Kidney epithelial cell (primary cell): ENCODE data around the gene HOXA4. TPM values are rescaled to one million over a fixed set of nuclear protein-coding genes. Genes with fewer than 3 reads are reported as not detected.
A peak's percentile ranks its signal among the peaks of the same experiment; 100 is the strongest.

Experiments used
- DNase-seq: peaks from one replicate; pipeline ENCODE4 v3.0.0-alpha.2; 2010; ENCODE audit warnings: low read depth
- H3K27me3 ChIP-seq: 2 replicates; pipeline ENCODE4 v1.6.0; 2011; ENCODE audit warnings: low read length; ENCODE audit not compliant: control insufficient read depth, insufficient read depth
- H3K36me3 ChIP-seq: 2 replicates; pipeline ENCODE4 v1.5.1; 2011; ENCODE audit warnings: low read length; ENCODE audit not compliant: control insufficient read depth, insufficient read depth
- H3K4me3 ChIP-seq: 2 replicates; pipeline ENCODE4 v1.5.1; 2011; ENCODE audit warnings: low read depth, mild to moderate bottlenecking, control low read depth, low read length
- CTCF ChIP-seq: IDR thresholded peaks from 2 replicates; pipeline ENCODE4 v1.5.1; 2011; ENCODE audit warnings: mild to moderate bottlenecking, moderate library complexity, low read length, control low read depth, inconsistent platforms; ENCODE audit not compliant: insufficient read depth, poor library complexity, severe bottlenecking
- total RNA-seq: library from RNA; depleted of rRNA; stranded (reverse); fragments of >200 nt; gene quantifications from 2 replicates; pipeline ENCODE4 v1.2.3, GENCODE V29; 2015

HOXA4 gene
- total RNA-seq, 1 donor from 2014 or later: 7.4 TPM

- Histone ChIP-seq H3K36me3 (peaks cover 1% of the 10 kb centered on the region), H3K27me3 (no peaks in the 10 kb centered on the region), H3K4me3 (peak overlapping the region; percentile 72)
- no peak for DNase-seq
- TF ChIP-seq CTCF: no peak
These were observed 46.6 kb upstream of the HOXA4 start for GRCh38 chr7:27176962-27177794.

GRCh38 chr7:27176524-27176845 is 45.9 kb upstream of the HOXA4 start:
- H3K36me3 ChIP-seq: peaks cover 1% of the 10 kb centered on the region
- no peak for TF ChIP-seq CTCF
- H3K27me3 ChIP-seq: no peaks in the 10 kb centered on the region
- H3K4me3 ChIP-seq: peak overlapping the region; percentile 72
- no peak for DNase-seq

GRCh38 chr7:27175626-27176523 is 45.3 kb upstream of the HOXA4 start:
- Histone ChIP-seq H3K4me3 (peak overlapping the region; percentile 72), H3K36me3 (peaks cover 1% of the 10 kb centered on the region), H3K27me3 (no peaks in the 10 kb centered on the region)
- no peak for DNase-seq
- TF ChIP-seq CTCF: no peak

GRCh38 chr7:27174874-27175625 is 44.5 kb upstream of the HOXA4 start:
- no peaks in the 10 kb centered on the region for H3K27me3 ChIP-seq
- no peak for DNase-seq
- peak overlapping the region; percentile 72 for H3K4me3 ChIP-seq
- H3K36me3 ChIP-seq: peaks cover 1% of the 10 kb centered on the region
- TF ChIP-seq CTCF: no peak

- Histone ChIP-seq H3K36me3 (peaks cover 1% of the 10 kb centered on the region), H3K4me3 (peak within 1 kb of the TSS; percentile 72), H3K27me3 (no peaks in the 10 kb centered on the region)
- no peak for TF ChIP-seq CTCF
- no peak for DNase-seq
These were observed 43.7 kb upstream of the HOXA4 start, which contains the start of gene HOXA10 for GRCh38 chr7:27173956-27174873. Gene HOXA10, minus strand, starts transcription at chr7:27174320. Its CDS starts 14 bp downstream, at chr7:27174306.
